Measurements from ENCODE around the gene PSAPL1.

- TF ChIP-seq CTCF (IDR thresholded peaks at IDR 0.05), result no peak
- TF ChIP-seq POLR2A (IDR thresholded peaks at IDR 0.05), result no peak
- no peak for TF ChIP-seq EP300 (IDR thresholded peaks at IDR 0.05)
Measured at GRCh38 chr4:7395645-7396044, 39.1 kb downstream of the PSAPL1 start.

Data from ovary (tissue), 3 donors.